SJSA1 (cell line): Measurements from ENCODE around the gene NAT10. TPM values are rescaled to one million over a fixed set of nuclear protein-coding genes. Genes with fewer than 3 reads are reported as not detected.

Experiments
- DNase-seq, 2 experiments: peaks; one replicate each; pipeline ENCODE4 v3.0.0-alpha.2; 2015 to 2020; ENCODE audit warnings: low spot score in 2 of 2, low read depth in 1 of 2
- H3K27ac ChIP-seq: fragments of 250-450 bp; sonication (Bioruptor Pico); 2 replicates; pipeline ENCODE4 v1.5.1; 2020; ENCODE audit warnings: mild to moderate bottlenecking, moderate library complexity
- H3K27me3 ChIP-seq: fragments of 250-450 bp; sonication (Bioruptor Pico); replicated peaks from 2 replicates; pipeline ENCODE4 v1.5.1; 2020; ENCODE audit warnings: mild to moderate bottlenecking, moderate library complexity
- H3K36me3 ChIP-seq: fragments of 250-450 bp; sonication (Bioruptor Pico); 2 replicates; pipeline ENCODE4 v1.5.1; 2020; ENCODE audit warnings: mild to moderate bottlenecking
- H3K4me1 ChIP-seq: fragments of 250-450 bp; sonication (Bioruptor Pico); replicated peaks from 2 replicates; pipeline ENCODE4 v1.6.1; 2021; ENCODE audit warnings: mild to moderate bottlenecking
- H3K4me3 ChIP-seq: fragments of 250-450 bp; sonication (Bioruptor Pico); 2 replicates; pipeline ENCODE4 v1.5.1; 2020; ENCODE audit warnings: mild to moderate bottlenecking
- H3K9me3 ChIP-seq: fragments of 250-450 bp; sonication (Bioruptor Pico); replicated peaks from 2 replicates; pipeline ENCODE4 v1.5.1; 2020; ENCODE audit warnings: mild to moderate bottlenecking
- total RNA-seq: library from RNA; depleted of rRNA; stranded (reverse); fragments of >200 nt; shearing (Covaris generic); gene quantifications from 2 replicates; pipeline ENCODE4 v1.2.3, GENCODE V29; 2014; rRNA removed

NAT10 gene
- total RNA-seq, 1 experiment from 2014 or later: 27.5 TPM

- no peaks in the 10 kb centered on the region for H3K27me3 ChIP-seq
- no peak overlapping the region for H3K27ac ChIP-seq
- no peaks in the 10 kb centered on the region for H3K9me3 ChIP-seq
- no peaks in the 10 kb centered on the region for H3K36me3 ChIP-seq
- no peak overlapping the region for H3K4me3 ChIP-seq
- no peak for DNase-seq
- H3K4me1 ChIP-seq: peaks cover 11% of the 10 kb centered on the region
Observed at GRCh38 chr11:34184505-34185015, 79.1 kb downstream of the NAT10 start.

DNA sequence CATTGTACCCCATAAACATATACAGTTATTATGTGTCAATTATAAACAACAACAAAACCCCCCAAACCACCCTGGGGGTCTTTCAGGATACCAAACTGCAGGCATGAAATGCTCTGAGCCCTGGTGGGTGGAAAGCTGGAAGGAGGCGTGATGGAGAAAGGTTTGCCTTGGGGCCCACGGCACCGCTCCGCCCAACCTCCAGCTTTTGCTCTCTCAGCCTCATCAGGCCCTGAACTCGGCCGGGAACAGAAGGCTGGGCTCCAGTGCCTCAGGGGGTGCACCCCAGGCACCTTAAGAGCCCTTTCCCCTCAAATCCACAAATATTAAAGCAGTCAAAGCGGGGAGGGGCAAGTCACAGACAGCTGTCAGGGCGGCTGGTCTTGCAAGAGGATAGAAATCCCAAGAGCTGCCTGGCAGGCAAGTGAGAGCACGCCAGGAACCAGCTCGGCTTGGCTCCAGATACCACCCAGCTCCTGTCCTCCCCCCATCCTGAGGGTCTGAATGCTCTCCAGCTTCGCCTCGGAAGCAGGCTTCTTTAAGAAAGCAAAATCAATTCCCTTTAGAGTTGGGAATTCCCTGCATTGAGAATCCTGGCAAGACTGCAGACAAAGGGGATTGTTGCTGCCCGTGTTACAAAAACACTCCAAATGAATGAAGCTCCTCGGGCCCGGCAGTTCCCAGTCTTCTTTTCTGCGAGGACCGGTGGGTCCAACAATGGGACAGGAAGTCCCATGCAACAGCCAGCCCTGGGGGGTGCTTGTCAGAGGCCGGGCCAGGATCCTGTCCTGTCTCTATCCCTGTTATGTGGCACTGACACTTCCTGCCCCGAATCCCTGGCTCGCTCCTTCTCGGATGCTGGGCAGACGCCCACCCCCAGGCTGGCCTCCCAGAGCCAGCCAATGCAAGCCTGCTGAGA lies 80.8 kb downstream of the NAT10 start:
- peak in 1 of 2 experiments; percentile 30 for DNase-seq
- H3K27ac ChIP-seq: no peak overlapping the region
- H3K4me1 ChIP-seq: peaks cover 11% of the 10 kb centered on the region
- H3K36me3 ChIP-seq: no peaks in the 10 kb centered on the region
- H3K27me3 ChIP-seq: no peaks in the 10 kb centered on the region
- no peak overlapping the region for H3K4me3 ChIP-seq
- no peaks in the 10 kb centered on the region for H3K9me3 ChIP-seq

DNA sequence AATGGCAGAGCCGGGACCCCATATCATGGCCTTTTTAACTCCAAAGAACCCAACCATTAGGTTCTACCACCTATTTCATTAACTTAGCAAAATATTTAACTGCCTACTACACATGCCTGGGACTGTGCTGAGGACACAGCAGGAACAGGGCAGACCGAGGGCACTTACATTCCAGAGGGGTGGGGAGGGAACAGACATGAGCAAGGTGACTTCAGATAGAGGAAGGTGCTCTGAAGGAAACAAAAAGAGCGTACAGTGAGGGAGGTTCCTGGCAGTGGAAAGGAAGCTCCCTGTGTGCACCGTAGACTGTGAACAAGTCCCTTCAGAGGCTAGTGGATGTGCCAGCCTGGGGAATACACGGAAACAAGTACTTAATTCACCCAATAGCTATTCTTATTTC lies 82.8 kb downstream of the NAT10 start:
- no peaks in the 10 kb centered on the region for H3K36me3 ChIP-seq
- DNase-seq: no peak
- H3K27ac ChIP-seq: no peak overlapping the region

DNA sequence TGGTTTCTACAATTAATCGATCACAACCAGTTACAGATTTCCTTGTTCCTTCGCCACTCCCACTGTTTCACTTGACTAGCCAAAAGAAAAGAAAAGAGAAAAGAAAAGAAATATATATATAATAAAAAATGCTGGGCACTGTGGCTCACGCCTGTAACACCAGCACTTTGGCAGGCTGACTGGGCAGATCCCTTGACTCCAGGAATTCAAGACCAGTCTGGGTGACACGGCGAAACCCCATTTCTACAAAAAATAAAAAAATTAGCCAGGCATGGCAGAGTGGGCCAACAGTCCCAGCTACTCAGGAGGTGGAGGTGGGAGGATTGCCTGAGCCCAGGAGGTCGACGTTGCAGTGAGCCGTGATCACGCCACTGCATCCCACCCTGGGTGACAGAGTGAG lies 83.8 kb downstream of the NAT10 start:
- H3K4me1 ChIP-seq: peaks cover 29% of the 10 kb centered on the region
- no peaks in the 10 kb centered on the region for H3K36me3 ChIP-seq
- H3K27ac ChIP-seq: no peak overlapping the region
- no peak overlapping the region for H3K4me3 ChIP-seq
- H3K9me3 ChIP-seq: no peaks in the 10 kb centered on the region
- no peaks in the 10 kb centered on the region for H3K27me3 ChIP-seq
- DNase-seq: no peak

More for the DNA sequence above, 82.8 kb downstream of the NAT10 start:
- no peaks in the 10 kb centered on the region for H3K9me3 ChIP-seq
- H3K4me1 ChIP-seq: peaks cover 22% of the 10 kb centered on the region
- no peaks in the 10 kb centered on the region for H3K27me3 ChIP-seq
- no peak overlapping the region for H3K4me3 ChIP-seq

DNA sequence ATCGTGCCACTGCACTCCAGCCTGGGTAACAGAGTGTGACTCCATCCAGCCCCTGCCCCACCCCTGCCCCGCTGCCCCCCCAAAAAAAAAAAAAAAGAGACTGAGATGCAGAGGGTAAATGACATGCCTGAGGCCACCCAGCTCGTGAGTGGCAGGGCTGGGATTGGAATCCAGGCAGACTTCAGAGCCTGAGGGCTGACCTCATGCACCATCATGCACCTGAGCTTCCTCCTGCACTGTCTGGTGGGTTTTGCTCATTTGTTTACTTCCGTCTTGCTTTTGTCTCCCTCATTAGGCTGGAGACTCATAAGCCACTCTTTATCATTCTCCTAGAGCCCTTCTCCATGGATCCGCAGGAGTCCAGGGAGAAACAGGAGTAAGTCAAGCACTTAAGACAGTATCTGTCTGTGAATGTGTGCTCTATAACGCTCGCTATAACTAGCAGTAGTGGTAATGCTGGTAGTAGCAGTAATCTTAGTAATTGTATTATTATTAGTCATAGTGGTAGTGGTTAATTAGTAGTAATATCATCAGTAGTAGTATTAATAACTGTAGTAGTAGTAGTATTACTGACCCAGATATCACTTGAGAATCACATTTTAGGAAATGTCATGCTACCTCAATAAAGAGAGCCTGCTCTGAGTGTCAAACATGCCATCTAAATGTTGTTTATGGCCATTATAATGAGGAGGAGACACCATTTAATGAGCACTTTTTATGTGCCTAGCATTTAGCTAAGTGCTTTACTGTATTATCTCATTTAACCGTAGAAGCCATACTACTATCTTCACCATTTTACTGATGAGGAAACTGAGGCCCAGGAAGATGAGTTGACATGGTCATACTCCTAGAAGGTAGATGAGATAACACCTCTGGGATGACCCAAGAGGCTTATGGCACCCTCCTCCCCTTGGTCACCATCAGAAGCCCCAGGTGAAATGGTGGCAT lies 85.0 kb downstream of the NAT10 start:
- Histone ChIP-seq H3K27ac (no peak overlapping the region), H3K9me3 (no peaks in the 10 kb centered on the region), H3K4me3 (no peak overlapping the region), H3K4me1 (peaks cover 29% of the 10 kb centered on the region), H3K27me3 (no peaks in the 10 kb centered on the region), H3K36me3 (no peaks in the 10 kb centered on the region)
- DNase-seq: no peak

DNA sequence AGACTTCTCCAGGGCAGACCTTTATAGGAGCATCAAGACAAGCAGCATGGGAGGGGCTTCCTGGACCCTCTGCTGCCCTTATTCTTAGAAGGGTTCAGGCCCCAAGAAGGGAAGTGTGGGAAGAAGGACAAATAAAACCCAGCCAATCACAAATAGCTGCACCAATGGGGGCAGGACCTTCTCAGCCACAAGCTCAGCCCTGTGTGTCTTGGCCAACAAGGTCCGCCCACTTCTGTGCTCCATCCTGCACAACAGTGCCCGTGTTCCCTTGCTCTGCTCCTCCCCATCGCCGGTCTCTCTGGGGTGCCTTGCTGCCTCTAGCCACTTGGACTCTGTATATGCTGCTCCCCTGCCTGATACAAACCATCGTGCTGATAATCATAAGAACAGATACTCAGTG lies 86.1 kb downstream of the NAT10 start:
- no peak for DNase-seq

DNA sequence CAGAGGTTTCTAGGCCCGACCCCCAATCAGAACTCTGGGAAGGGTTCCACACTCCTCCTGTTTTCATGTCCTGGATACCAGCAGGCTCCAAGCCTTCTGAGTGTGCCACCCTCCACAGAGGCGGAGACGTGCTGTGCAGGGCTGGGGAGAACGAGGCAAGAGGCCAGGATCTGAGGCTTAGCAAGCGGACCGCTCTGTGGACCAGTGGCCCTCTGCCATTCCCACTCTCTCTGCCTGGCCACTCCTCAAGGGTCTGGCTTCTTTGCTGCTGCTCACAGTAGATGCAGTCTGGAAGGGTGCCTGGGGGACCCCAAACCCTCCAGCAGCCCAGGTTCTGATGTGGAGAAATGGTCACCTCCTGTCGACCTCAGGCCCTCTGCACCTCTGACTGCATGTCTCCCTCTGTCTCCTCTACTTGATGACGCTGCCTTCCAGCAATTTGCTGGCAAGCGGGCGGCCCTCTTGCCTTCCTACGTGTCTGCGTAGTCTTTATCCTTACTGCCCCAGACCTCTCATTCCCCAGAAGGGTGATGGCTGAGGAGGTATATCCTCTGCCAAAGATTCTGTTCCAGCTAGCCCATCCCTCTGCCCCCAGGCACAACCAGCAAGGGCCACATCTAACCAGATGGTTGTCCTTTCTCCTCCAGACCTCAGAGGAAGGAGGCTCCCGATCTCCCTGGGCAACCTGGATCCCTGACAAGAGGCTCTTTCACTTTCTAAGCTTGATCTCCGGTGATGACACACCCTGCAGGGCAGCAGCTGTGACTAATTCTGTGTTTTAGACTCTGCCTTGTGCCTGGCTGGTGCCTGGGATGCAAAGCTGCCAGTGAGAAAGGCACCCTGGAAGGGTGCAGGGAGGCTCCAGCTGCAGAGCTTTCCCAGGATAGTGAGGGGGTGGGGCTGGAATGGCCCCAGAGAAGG lies 87.3 kb downstream of the NAT10 start:
- no peaks in the 10 kb centered on the region for H3K36me3 ChIP-seq
- H3K4me3 ChIP-seq: peak overlapping the region; percentile 18
- H3K4me1 ChIP-seq: peaks cover 18% of the 10 kb centered on the region
- H3K27me3 ChIP-seq: no peaks in the 10 kb centered on the region
- H3K27ac ChIP-seq: peak overlapping the region; percentile 35
- peak; percentile 69 for DNase-seq
- no peaks in the 10 kb centered on the region for H3K9me3 ChIP-seq

More for the DNA sequence above, 86.1 kb downstream of the NAT10 start:
- no peaks in the 10 kb centered on the region for H3K9me3 ChIP-seq
- no peaks in the 10 kb centered on the region for H3K27me3 ChIP-seq
- H3K4me1 ChIP-seq: peaks cover 21% of the 10 kb centered on the region
- H3K27ac ChIP-seq: no peak overlapping the region
- H3K4me3 ChIP-seq: no peak overlapping the region
- no peaks in the 10 kb centered on the region for H3K36me3 ChIP-seq

DNA sequence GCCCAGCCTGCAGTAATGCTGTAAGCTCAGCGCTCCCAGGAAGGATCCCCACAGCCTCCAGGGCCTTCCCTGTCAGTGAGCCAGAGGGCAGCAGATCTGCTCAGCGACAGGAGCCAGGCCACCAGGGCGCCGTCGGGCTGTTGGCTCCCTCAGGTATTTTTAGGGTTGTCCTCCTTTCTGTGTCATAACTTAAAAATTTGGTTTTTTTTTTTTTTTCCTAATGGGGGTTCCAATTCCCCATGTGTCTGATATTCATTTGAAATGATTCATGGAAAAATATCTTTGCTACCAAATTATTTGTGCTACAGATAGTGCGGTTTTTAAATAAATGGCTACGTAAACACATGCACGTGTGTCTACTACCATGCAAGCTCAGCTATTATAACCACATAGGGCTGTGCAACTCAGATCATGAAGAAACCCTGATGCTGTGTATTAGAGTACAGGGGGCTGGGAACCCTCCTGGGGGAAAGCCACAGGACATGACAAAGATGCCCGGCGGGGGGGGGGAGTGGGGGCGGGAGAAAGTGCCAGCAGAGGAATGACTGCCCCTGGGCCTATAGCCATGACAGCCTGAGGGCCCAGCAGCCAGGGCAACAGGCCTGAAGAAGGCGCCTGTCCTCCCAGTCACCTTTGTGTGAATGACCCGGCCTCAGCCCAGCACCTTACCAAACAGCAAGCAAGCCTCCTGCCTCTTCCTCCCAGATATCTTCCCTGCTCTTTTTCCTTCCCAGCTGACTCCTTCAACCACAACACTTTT lies 89.3 kb downstream of the NAT10 start:
- H3K4me1 ChIP-seq: peaks cover 18% of the 10 kb centered on the region
- no peak overlapping the region for H3K27ac ChIP-seq
- H3K27me3 ChIP-seq: no peaks in the 10 kb centered on the region
- H3K4me3 ChIP-seq: no peak overlapping the region
- DNase-seq: no peak
- H3K9me3 ChIP-seq: no peaks in the 10 kb centered on the region
- H3K36me3 ChIP-seq: no peaks in the 10 kb centered on the region

Other genes with a start within 250 kb of the NAT10 start
- 0.31 TPM in 1 of 2 replicates, not detected in the other for gene LMO2, start 213.6 kb upstream of the NAT10 start, total RNA-seq
- 126 and 193 TPM in 2 replicates for gene CAPRIN1, start 53.9 kb upstream of the NAT10 start, total RNA-seq